Measurements from ENCODE around the gene MAP7D1.
"Not testable (repeated sequence)": the region's sequence is repeated elsewhere in the genome, so short reads cannot be mapped to it uniquely, and the experiment has no call there.

- TF ChIP-seq CTCF (IDR thresholded peaks at IDR 0.05); MXI1 (IDR thresholded peaks at IDR 0.05; ENCODE audit: low read depth, low read length); GABPA (IDR thresholded peaks at IDR 0.05; ENCODE audit: low read depth); GATA2 (CRISPR knock-in tag; IDR thresholded peaks at IDR 0.05); YY1 (IDR thresholded peaks at IDR 0.05; ENCODE audit: low read depth): not testable (repeated sequence)
Measured at GRCh38 chr1:36158827-36159252, 2.9 kb downstream of the MAP7D1 start.

Measured in SK-N-SH (cell line).